ENCODE results near the gene ABCD4.

The ABCD4 gene

GRCh38 chr14:74260525-74261233, 42.1 kb downstream of the ABCD4 start:
- no peak for DNase-seq (ENCODE audit: low read depth, low spot score)

GRCh38 chr14:74259513-74259912, 43.2 kb downstream of the ABCD4 start:
- DNase-seq (ENCODE audit: low read depth, low spot score) = no peak

GRCh38 chr14:74258764-74259035, 44.0 kb downstream of the ABCD4 start:
- DNase-seq (ENCODE audit: low read depth, low spot score) = no peak

GRCh38 chr14:74257941-74258763, 44.6 kb downstream of the ABCD4 start:
- DNase-seq (ENCODE audit: low read depth, low spot score) = no peak

- DNase-seq (ENCODE audit: low read depth, low spot score) = no peak
Measured at GRCh38 chr14:74257078-74257940, 45.4 kb downstream of the ABCD4 start.

GRCh38 chr14:74255281-74255680, 47.5 kb downstream of the ABCD4 start:
- DNase-seq (ENCODE audit: low read depth, low spot score) = no peak

- no peak for DNase-seq (ENCODE audit: low read depth, low spot score)
Measured at GRCh38 chr14:74249433-74250375, 53.0 kb downstream of the ABCD4 start.

GRCh38 chr14:74248017-74248416, 54.7 kb downstream of the ABCD4 start:
- DNase-seq (ENCODE audit: low read depth, low spot score) = no peak

GRCh38 chr14:74246542-74246941, 56.2 kb downstream of the ABCD4 start:
- no peak for DNase-seq (ENCODE audit: low read depth, low spot score)

- no peak for DNase-seq (ENCODE audit: low read depth, low spot score)
Measured at GRCh38 chr14:74245292-74245691, 57.4 kb downstream of the ABCD4 start.

GRCh38 chr14:74244115-74244514, 58.6 kb downstream of the ABCD4 start:
- no peak for DNase-seq (ENCODE audit: low read depth, low spot score)

GRCh38 chr14:74243051-74243450, 59.7 kb downstream of the ABCD4 start:
- DNase-seq (ENCODE audit: low read depth, low spot score) = no peak

- DNase-seq (ENCODE audit: low read depth, low spot score) = no peak
Measured at GRCh38 chr14:74242780-74243042, 60.0 kb downstream of the ABCD4 start.

GRCh38 chr14:74242021-74242779, 60.5 kb downstream of the ABCD4 start:
- no peak for DNase-seq (ENCODE audit: low read depth, low spot score)

- no peak for DNase-seq (ENCODE audit: low read depth, low spot score)
Measured at GRCh38 chr14:74241652-74242017, 61.1 kb downstream of the ABCD4 start.

GRCh38 chr14:74240794-74241651, 61.7 kb downstream of the ABCD4 start:
- DNase-seq (ENCODE audit: low read depth, low spot score) = no peak

GRCh38 chr14:74239848-74240793, 62.6 kb downstream of the ABCD4 start:
- no peak for DNase-seq (ENCODE audit: low read depth, low spot score)

GRCh38 chr14:74238974-74239847, 63.5 kb downstream of the ABCD4 start, which contains the start of gene VSX2:
TSS of gene VSX2 (plus strand) at chr14:74239449. CDS start at chr14:74239562, 113 bp downstream.
- DNase-seq (ENCODE audit: low read depth, low spot score) = no peak

Data from iPS DF 19.7 (cell line).